Right atrium auricular region (tissue), 2 donors: ENCODE results near the gene PIK3C3. TPM values are rescaled to one million over a fixed set of nuclear protein-coding genes. Genes with fewer than 3 reads are reported as not detected.

ENCODE experiments used
- DNase-seq: peaks from one replicate; pipeline ENCODE4 v3.0.0-alpha.2; 2019; ENCODE audit warnings: low spot score
- H3K27ac ChIP-seq, 2 donors: fragments of 200-600 bp; sonication (generic); 1 replicate in 1 of 2; 2 replicates in 1 of 2; pipeline ENCODE4 v1.5.1; 2016 to 2019
- H3K27me3 ChIP-seq, 2 donors: fragments of 200-600 bp; sonication (generic); one replicate each; pipeline versions ENCODE4 v1.5.1 to v1.6.0; 2017 to 2019
- H3K36me3 ChIP-seq: fragments of 200-600 bp; sonication (generic); one replicate; pipeline ENCODE4 v1.5.1; 2016
- H3K4me1 ChIP-seq, 2 donors: fragments of 200-600 bp; sonication (generic); one replicate each; pipeline versions ENCODE4 v1.5.1 to v1.6.0; 2017 to 2019
- H3K4me3 ChIP-seq, 2 donors: fragments of 200-600 bp; sonication (generic); 1 replicate in 1 of 2; 2 replicates in 1 of 2; pipeline ENCODE4 v1.5.1; 2017 to 2019; ENCODE audit warnings: mild to moderate bottlenecking in 1 of 2, moderate library complexity in 1 of 2
- H3K9me3 ChIP-seq, 2 donors: fragments of 200-600 bp; sonication (generic); one replicate each; pipeline ENCODE4 v1.5.1; 2019
- total RNA-seq, 2 donors: library from RNA; depleted of rRNA; stranded (reverse); fragments of >200 nt; gene quantifications; one replicate each; pipeline ENCODE4 v1.1.0, GENCODE V29; 2016
- TF ChIP-seq, protein P1 (sequence below), 2 donors: fragments of 200-600 bp; sonication (generic); IDR thresholded peaks; one replicate each; pipeline ENCODE4 v1.5.1; 2019; ENCODE audit warnings: antibody characterized with exemption in 2 of 2

The PIK3C3 gene
- total RNA-seq, 2 donors from 2014 or later = 17.9 to 32.2 TPM

DNA sequence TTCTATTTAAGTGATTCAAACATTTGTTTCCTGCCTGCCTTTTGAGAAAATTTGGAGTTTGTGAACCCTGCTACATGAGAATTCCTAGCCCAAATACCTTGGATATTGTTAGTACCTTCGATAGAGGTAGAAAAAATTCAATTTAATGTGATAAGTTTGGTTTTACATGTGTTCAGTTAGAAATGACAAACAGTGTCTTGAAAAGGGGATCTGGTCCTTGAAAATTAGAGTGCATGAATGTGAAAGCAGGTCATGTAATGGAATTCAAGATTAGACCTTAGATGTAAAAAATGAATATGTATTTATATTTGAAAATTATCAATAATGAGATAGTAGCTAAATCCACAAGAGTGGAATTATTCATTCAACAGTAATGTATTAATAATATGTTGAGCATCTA, 70.5 kb downstream of the PIK3C3 start:
- Histone ChIP-seq H3K4me1 (no peaks in the 10 kb centered on the region), H3K4me3 (no peak overlapping the region), H3K27me3 (no peaks in the 10 kb centered on the region), H3K36me3 (peaks cover 30% of the 10 kb centered on the region), H3K27ac (no peak overlapping the region), H3K9me3 (no peaks in the 10 kb centered on the region)
- TF ChIP-seq, protein P1, sequence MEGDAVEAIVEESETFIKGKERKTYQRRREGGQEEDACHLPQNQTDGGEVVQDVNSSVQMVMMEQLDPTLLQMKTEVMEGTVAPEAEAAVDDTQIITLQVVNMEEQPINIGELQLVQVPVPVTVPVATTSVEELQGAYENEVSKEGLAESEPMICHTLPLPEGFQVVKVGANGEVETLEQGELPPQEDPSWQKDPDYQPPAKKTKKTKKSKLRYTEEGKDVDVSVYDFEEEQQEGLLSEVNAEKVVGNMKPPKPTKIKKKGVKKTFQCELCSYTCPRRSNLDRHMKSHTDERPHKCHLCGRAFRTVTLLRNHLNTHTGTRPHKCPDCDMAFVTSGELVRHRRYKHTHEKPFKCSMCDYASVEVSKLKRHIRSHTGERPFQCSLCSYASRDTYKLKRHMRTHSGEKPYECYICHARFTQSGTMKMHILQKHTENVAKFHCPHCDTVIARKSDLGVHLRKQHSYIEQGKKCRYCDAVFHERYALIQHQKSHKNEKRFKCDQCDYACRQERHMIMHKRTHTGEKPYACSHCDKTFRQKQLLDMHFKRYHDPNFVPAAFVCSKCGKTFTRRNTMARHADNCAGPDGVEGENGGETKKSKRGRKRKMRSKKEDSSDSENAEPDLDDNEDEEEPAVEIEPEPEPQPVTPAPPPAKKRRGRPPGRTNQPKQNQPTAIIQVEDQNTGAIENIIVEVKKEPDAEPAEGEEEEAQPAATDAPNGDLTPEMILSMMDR (IDR thresholded peaks at IDR 0.05) = no peak
- no peak for DNase-seq

DNA sequence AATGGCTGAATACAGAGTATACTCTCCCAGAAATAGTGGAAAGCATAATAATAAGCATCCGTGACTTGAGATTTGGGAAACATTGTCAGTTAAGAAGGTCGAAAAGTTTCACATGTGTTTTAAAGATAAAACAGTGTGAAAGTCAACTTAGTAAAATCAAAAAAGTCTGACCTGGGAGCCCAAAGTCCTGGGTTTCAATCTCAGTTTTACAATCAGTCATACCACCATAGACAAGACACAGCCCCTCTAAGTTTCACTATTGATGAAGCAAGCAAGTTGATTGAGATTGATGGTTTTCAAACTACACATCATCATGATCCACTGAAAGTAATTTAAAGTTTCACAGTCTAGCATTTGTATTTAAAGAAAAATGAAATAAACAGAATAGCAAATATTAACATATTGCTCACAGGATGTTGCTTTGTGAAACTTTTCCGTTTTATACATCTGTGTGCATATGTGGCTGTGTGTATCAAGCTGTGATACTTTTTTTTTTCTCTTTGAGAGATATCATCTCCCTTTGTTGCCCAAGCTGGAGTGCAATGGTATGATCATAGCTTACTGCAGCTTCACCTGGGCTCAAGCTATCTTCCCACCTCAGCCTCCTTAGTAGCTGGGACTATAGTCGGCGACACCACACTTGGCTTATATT, 71.1 kb downstream of the PIK3C3 start:
- H3K27me3 ChIP-seq = no peaks in the 10 kb centered on the region
- H3K9me3 ChIP-seq = no peaks in the 10 kb centered on the region
- H3K27ac ChIP-seq = no peak overlapping the region
- TF ChIP-seq, protein P1 (IDR thresholded peaks at IDR 0.05) = no peak
- no peak for DNase-seq
- H3K4me1 ChIP-seq = no peaks in the 10 kb centered on the region
- H3K4me3 ChIP-seq = no peak overlapping the region
- peaks cover 29% of the 10 kb centered on the region for H3K36me3 ChIP-seq

DNA sequence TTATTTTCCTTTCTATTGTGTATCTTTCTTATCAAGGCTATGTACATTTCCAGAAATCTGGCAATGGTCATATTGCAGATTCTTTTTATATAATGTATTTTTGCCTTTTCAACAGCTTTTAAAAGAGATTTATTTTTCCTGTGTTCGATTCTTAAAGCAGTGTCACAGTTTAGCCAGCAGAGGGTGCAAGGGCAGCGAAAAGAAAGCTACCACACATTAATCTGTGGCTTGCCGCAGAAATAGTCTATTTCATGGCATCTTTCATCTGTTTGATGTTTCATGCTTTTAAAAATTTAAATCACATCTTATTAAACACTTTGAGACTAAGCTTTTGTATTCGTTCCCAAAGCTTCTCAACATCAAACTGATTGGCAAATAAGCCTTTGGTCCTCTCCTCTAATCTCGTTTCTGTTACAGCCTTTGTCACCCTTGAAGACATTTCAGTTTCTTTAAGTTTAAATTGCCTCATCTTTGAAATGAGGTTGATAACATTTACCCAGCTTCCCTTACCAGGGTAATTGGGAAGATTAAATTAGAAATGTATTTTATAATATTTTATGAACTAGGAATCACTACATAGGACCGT, 73.3 kb downstream of the PIK3C3 start:
- H3K4me1 ChIP-seq = no peaks in the 10 kb centered on the region
- DNase-seq = no peak
- no peaks in the 10 kb centered on the region for H3K27me3 ChIP-seq
- H3K9me3 ChIP-seq = no peaks in the 10 kb centered on the region
- H3K36me3 ChIP-seq = peaks cover 25% of the 10 kb centered on the region
- H3K4me3 ChIP-seq = no peak overlapping the region
- no peak overlapping the region for H3K27ac ChIP-seq
- TF ChIP-seq, protein P1 (IDR thresholded peaks at IDR 0.05) = peak; percentile 76 to 77

DNA sequence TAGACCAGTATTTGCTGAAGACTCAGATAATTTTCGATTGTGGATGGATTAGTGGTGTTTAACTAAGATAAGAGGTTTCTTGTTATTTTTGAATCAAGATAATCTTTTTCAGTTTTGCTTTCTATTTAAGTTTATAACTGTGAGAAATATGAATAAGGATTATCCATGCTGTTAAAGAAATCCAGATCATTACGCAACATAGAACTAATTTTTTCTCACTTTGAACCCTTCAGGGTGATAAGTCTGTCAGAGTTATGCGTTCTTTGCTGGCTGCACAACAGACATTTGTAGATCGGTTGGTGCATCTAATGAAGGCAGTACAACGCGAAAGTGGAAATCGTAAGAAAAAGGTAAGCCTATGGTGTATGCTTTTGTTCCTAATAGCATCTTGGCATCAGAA, 74.1 kb downstream of the PIK3C3 start:
- no peaks in the 10 kb centered on the region for H3K27me3 ChIP-seq
- no peak overlapping the region for H3K27ac ChIP-seq
- no peaks in the 10 kb centered on the region for H3K4me1 ChIP-seq
- no peak for DNase-seq
- H3K4me3 ChIP-seq = no peak overlapping the region
- H3K36me3 ChIP-seq = peaks cover 32% of the 10 kb centered on the region
- TF ChIP-seq, protein P1 (IDR thresholded peaks at IDR 0.05) = no peak
- H3K9me3 ChIP-seq = no peaks in the 10 kb centered on the region

DNA sequence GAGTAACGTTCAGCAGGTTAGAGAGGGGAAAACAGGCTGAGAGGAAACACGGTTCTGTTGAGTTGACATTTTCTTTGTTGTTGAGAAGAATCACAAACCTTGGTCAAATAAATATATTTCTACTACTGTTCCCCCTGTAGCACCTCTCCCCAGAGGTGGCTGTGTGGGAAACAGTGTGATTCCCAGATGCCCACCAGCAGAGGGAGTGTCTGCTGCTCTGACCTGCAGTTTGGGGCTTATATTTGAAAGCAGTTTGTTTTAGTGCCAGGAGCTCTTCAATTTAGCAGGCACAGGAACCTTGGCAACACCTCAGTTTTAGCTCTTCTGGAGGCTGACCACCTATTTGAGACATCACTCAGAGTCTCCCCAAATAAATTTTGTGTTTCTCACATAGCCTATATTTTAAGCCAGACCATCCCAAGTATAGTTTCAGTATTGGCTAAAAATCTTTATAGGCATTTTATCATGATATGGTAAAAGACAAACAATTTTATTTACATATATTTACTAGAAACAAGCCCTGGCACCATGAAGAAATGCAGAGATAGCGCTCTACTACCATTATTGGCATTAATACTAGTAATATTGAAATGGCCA, 75.7 kb downstream of the PIK3C3 start:
- H3K4me3 ChIP-seq = no peak overlapping the region
- DNase-seq = no peak
- no peaks in the 10 kb centered on the region for H3K4me1 ChIP-seq
- no peak overlapping the region for H3K27ac ChIP-seq
- TF ChIP-seq, protein P1 (IDR thresholded peaks at IDR 0.05) = peak; percentile 19 to 55
- peaks cover 44% of the 10 kb centered on the region for H3K36me3 ChIP-seq
- H3K27me3 ChIP-seq = no peaks in the 10 kb centered on the region
- no peaks in the 10 kb centered on the region for H3K9me3 ChIP-seq
